ENCODE data around the gene TMOD1.

DNA sequence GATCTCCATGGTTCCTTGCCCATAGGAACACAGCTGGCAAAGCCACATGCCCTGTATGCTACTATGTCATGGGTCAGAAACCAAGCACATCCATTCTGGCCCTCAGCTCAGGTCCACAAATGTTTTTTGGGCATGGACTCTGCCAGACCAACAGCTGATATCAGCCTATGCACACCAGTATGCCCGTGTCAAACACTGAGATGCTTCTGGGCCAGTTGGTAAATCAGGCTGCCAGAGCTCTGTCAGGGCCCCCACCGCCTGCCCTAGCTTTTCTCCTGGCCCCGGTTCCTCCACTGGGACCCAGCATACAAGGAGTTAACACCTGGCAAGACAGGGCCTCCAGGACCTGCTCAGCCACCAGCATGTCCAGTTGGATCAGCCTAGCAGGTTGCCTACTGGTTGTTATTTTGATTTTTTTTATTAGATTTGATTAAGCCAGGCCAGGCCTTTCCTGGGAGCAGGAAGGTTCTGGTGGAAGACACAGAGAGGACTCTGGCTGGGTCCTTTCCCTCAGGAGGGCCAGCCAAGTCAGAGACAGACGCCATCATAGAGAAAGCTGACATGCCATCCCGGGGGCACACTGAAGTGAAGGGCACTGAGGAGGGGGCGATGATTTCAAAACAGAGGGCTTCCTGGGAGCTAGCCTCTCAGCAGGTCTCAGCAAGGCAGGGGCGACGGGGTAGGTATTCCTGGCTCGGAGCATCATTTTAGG is 65.9 kb downstream of the TMOD1 start:
- TF ChIP-seq, protein P1, sequence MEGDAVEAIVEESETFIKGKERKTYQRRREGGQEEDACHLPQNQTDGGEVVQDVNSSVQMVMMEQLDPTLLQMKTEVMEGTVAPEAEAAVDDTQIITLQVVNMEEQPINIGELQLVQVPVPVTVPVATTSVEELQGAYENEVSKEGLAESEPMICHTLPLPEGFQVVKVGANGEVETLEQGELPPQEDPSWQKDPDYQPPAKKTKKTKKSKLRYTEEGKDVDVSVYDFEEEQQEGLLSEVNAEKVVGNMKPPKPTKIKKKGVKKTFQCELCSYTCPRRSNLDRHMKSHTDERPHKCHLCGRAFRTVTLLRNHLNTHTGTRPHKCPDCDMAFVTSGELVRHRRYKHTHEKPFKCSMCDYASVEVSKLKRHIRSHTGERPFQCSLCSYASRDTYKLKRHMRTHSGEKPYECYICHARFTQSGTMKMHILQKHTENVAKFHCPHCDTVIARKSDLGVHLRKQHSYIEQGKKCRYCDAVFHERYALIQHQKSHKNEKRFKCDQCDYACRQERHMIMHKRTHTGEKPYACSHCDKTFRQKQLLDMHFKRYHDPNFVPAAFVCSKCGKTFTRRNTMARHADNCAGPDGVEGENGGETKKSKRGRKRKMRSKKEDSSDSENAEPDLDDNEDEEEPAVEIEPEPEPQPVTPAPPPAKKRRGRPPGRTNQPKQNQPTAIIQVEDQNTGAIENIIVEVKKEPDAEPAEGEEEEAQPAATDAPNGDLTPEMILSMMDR (IDR thresholded peaks at IDR 0.05 in 2 of 3, conservative IDR thresholded peaks at IDR 0.05 in 1 of 3; ENCODE audit: control insufficient read depth in 2 of 3, extremely low read depth in 1 of 3, insufficient read depth in 1 of 3, low read depth in 3 of 3, low read length in 3 of 3), result no peak
- TF ChIP-seq, protein P2, sequence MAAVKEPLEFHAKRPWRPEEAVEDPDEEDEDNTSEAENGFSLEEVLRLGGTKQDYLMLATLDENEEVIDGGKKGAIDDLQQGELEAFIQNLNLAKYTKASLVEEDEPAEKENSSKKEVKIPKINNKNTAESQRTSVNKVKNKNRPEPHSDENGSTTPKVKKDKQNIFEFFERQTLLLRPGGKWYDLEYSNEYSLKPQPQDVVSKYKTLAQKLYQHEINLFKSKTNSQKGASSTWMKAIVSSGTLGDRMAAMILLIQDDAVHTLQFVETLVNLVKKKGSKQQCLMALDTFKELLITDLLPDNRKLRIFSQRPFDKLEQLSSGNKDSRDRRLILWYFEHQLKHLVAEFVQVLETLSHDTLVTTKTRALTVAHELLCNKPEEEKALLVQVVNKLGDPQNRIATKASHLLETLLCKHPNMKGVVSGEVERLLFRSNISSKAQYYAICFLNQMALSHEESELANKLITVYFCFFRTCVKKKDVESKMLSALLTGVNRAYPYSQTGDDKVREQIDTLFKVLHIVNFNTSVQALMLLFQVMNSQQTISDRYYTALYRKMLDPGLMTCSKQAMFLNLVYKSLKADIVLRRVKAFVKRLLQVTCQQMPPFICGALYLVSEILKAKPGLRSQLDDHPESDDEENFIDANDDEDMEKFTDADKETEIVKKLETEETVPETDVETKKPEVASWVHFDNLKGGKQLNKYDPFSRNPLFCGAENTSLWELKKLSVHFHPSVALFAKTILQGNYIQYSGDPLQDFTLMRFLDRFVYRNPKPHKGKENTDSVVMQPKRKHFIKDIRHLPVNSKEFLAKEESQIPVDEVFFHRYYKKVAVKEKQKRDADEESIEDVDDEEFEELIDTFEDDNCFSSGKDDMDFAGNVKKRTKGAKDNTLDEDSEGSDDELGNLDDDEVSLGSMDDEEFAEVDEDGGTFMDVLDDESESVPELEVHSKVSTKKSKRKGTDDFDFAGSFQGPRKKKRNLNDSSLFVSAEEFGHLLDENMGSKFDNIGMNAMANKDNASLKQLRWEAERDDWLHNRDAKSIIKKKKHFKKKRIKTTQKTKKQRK (IDR thresholded peaks at IDR 0.05; ENCODE audit: low read depth, low read length), result no peak
- TF ChIP-seq POLR2AphosphoS5 (IDR thresholded peaks at IDR 0.05; ENCODE audit: low read length) (no peak), EGR1 (IDR thresholded peaks at IDR 0.05; ENCODE audit: borderline replicate concordance in 1 of 2, low read depth in 2 of 2, low read length in 2 of 2) (no peak)
